SU-DHL-6 (cell line): ENCODE results near the gene EPSTI1.

Source experiments
- H2AFZ ChIP-seq: fragments of 200-600 bp; sonication (generic); 2 replicates; pipeline ENCODE4 v1.6.1; 2014; ENCODE audit warnings: low read depth, mild to moderate bottlenecking, moderate library complexity, mixed read lengths, antibody characterized with exemption, low read length; ENCODE audit not compliant: severe bottlenecking
- H3F3A ChIP-seq: fragments of 200-600 bp; shearing (Covaris generic); 2 replicates; pipeline ENCODE4 v1.6.0; 2016; ENCODE audit warnings: antibody characterized with exemption, mild to moderate bottlenecking; ENCODE audit not compliant: insufficient read depth
- H3K27ac ChIP-seq: fragments of 200-600 bp; sonication (generic); 2 replicates; pipeline ENCODE4 v1.5.1; 2016; ENCODE audit warnings: low read depth, mild to moderate bottlenecking, low read length, moderate library complexity, mixed read lengths
- H3K27me3 ChIP-seq: fragments of 200-600 bp; sonication (generic), shearing (Covaris generic); 2 replicates; pipeline ENCODE4 v1.6.0; 2014; ENCODE audit warnings: mild to moderate bottlenecking, low read length
- H3K36me3 ChIP-seq: fragments of 200-600 bp; sonication (generic); 2 replicates; pipeline ENCODE4 v1.6.1; 2014; ENCODE audit warnings: mild to moderate bottlenecking, low read length, mixed read lengths
- H3K4me2 ChIP-seq: fragments of 300-600, 200-600 bp; shearing (Covaris generic), sonication (generic); 2 replicates; pipeline ENCODE4 v1.6.0; 2014; ENCODE audit warnings: low read length, low read depth, mild to moderate bottlenecking; ENCODE audit not compliant: poor library complexity, severe bottlenecking
- H3K4me3 ChIP-seq: fragments of 200-600 bp; sonication (generic); 2 replicates; pipeline ENCODE4 v1.5.1; 2014; ENCODE audit warnings: antibody characterized with exemption, low read length, mild to moderate bottlenecking, mixed read lengths; ENCODE audit not compliant: insufficient read depth, poor library complexity, severe bottlenecking
- H3K79me2 ChIP-seq: fragments of 200-600 bp; sonication (generic); 2 replicates; pipeline ENCODE4 v1.6.1; 2014; ENCODE audit warnings: mild to moderate bottlenecking, low read length, moderate library complexity; ENCODE audit not compliant: insufficient read depth
- H3K9ac ChIP-seq: fragments of 200-600 bp; sonication (generic); 2 replicates; pipeline ENCODE4 v1.7.0; 2014; ENCODE audit warnings: mild to moderate bottlenecking, low read length
- H3K9me2 ChIP-seq: fragments of 200-600 bp; sonication (generic); replicated peaks from 2 replicates; pipeline ENCODE4 v1.6.1; 2014; ENCODE audit warnings: low read length; ENCODE audit not compliant: insufficient read depth
- H3K9me3 ChIP-seq: fragments of 200-600 bp; sonication (generic); 2 replicates; pipeline ENCODE4 v1.6.1; 2014; ENCODE audit warnings: low read length, mixed read lengths; ENCODE audit not compliant: insufficient read depth
- H4K20me1 ChIP-seq: fragments of 200-600 bp; sonication (generic); 2 replicates; pipeline ENCODE4 v1.6.1; 2014; ENCODE audit warnings: low read depth, mild to moderate bottlenecking, antibody characterized with exemption, low read length, moderate library complexity, mixed read lengths
- EZH2phosphoT487 ChIP-seq: fragments of 200-600 bp; sonication (generic), shearing (Covaris generic); conservative IDR thresholded peaks from 2 replicates; pipeline ENCODE4 v1.6.1; 2018; ENCODE audit warnings: mild to moderate bottlenecking, antibody characterized with exemption, low read length, moderate library complexity, mixed read lengths
- TF ChIP-seq, protein P1 (sequence below): fragments of 200-600 bp; sonication (generic); IDR thresholded peaks from one replicate; pipeline ENCODE4 v1.5.1; 2017; ENCODE audit warnings: antibody characterized with exemption, mild to moderate bottlenecking, low read length, moderate library complexity; ENCODE audit not compliant: insufficient read depth, poor library complexity, severe bottlenecking

Gene EPSTI1

DNA sequence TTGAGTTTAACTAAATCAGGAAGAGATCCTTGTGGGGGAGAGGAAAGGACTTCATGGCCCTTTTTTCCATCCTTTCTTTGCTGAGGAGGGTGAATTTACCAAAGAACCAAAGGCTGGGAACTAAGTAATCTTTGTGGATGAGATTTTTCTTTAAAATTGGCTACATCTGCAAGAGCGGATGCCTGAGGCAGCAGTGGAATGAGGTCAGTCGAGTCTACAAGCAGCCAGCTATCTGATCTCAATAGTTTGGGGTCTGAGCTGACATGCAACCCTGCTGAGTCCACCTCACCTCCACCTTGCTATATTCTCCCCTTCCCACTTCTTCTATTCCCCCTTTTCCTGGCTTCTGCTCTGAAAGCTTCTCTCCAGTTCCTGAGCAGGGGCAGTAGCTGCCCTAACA lies 27.8 kb upstream of the EPSTI1 start:
- no peak overlapping the region for H3K27ac ChIP-seq

DNA sequence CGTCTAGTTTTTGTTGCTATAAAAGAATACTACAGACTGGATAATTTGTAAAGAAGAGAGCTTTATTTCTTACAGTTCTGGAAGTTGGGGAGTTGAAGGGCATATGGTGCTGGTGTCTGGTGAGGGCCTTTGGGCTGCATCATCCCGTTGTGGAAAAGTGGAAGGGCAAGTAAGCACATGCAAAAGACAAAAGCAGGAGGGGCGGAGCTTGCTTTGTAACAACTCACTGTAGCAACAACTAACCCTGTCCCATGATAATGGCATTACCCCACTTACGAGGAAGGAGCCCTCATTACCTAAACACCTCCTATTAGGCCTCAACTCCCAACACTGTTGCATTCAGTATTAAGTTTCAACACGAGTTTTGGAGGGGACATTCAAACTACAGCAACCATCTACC lies 24.2 kb upstream of the EPSTI1 start:
- Histone ChIP-seq H3K36me3 (no peaks in the 10 kb centered on the region), H3K79me2 (no peaks in the 10 kb centered on the region), H3K9me2 (no peaks in the 10 kb centered on the region), H3K27me3 (no peaks in the 10 kb centered on the region), H3K9me3 (no peaks in the 10 kb centered on the region), H3F3A (no peaks in the 10 kb centered on the region), H3K9ac (no peak overlapping the region), H3K27ac (no peak overlapping the region), H3K4me2 (no peak overlapping the region), H4K20me1 (no peaks in the 10 kb centered on the region), H2AFZ (no peak overlapping the region), H3K4me3 (no peak overlapping the region)
- TF ChIP-seq, protein P1, sequence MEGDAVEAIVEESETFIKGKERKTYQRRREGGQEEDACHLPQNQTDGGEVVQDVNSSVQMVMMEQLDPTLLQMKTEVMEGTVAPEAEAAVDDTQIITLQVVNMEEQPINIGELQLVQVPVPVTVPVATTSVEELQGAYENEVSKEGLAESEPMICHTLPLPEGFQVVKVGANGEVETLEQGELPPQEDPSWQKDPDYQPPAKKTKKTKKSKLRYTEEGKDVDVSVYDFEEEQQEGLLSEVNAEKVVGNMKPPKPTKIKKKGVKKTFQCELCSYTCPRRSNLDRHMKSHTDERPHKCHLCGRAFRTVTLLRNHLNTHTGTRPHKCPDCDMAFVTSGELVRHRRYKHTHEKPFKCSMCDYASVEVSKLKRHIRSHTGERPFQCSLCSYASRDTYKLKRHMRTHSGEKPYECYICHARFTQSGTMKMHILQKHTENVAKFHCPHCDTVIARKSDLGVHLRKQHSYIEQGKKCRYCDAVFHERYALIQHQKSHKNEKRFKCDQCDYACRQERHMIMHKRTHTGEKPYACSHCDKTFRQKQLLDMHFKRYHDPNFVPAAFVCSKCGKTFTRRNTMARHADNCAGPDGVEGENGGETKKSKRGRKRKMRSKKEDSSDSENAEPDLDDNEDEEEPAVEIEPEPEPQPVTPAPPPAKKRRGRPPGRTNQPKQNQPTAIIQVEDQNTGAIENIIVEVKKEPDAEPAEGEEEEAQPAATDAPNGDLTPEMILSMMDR = no peak
- TF ChIP-seq EZH2phosphoT487 = no peak

More for the DNA sequence above, 27.8 kb upstream of the EPSTI1 start:
- Histone ChIP-seq H3K9me3 (no peaks in the 10 kb centered on the region), H3K4me2 (no peak overlapping the region), H3K9me2 (no peaks in the 10 kb centered on the region), H4K20me1 (no peaks in the 10 kb centered on the region), H3K79me2 (no peaks in the 10 kb centered on the region), H3F3A (no peaks in the 10 kb centered on the region), H3K36me3 (no peaks in the 10 kb centered on the region), H2AFZ (no peak overlapping the region), H3K9ac (no peak overlapping the region), H3K27me3 (no peaks in the 10 kb centered on the region), H3K4me3 (no peak overlapping the region)
- TF ChIP-seq EZH2phosphoT487 = no peak
- TF ChIP-seq, protein P1 = no peak

- TF ChIP-seq EZH2phosphoT487 = no peak
- TF ChIP-seq, protein P1 = no peak
- no peak overlapping the region for H3K4me2 ChIP-seq
- H3K9ac ChIP-seq = no peak overlapping the region
- H3K79me2 ChIP-seq = no peaks in the 10 kb centered on the region
- H2AFZ ChIP-seq = no peak overlapping the region
- no peak overlapping the region for H3K27ac ChIP-seq
- no peaks in the 10 kb centered on the region for H4K20me1 ChIP-seq
- H3K27me3 ChIP-seq = no peaks in the 10 kb centered on the region
- no peaks in the 10 kb centered on the region for H3K36me3 ChIP-seq
- no peak overlapping the region for H3K4me3 ChIP-seq
- H3F3A ChIP-seq = no peaks in the 10 kb centered on the region
- H3K9me3 ChIP-seq = no peaks in the 10 kb centered on the region
- no peaks in the 10 kb centered on the region for H3K9me2 ChIP-seq
Observed at GRCh38 chr13:43014162-43014561, 22.1 kb upstream of the EPSTI1 start.

DNA sequence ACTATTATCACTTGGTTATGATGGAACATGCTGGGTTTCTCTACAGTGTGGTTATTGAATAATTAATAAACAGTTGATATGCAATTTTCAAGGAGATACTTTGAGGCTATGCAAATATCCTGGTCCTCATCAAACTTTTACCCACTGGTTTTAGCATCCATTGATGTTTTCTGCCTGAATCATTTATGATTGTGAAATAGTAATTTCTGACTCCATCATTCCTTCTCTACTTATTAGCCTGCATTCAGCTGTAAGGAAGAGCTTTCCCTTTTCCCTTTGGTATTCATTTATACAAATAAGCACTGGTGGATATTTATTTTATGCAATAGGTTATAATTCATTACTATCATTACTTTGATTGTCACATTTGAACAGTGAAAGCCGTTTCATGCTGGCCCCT lies 17.5 kb upstream of the EPSTI1 start:
- Histone ChIP-seq H3K27ac (no peak overlapping the region), H3K36me3 (no peaks in the 10 kb centered on the region), H2AFZ (no peak overlapping the region), H3K79me2 (no peaks in the 10 kb centered on the region), H3K4me2 (no peak overlapping the region), H4K20me1 (no peaks in the 10 kb centered on the region), H3F3A (no peaks in the 10 kb centered on the region), H3K4me3 (no peak overlapping the region), H3K27me3 (no peaks in the 10 kb centered on the region), H3K9me2 (no peaks in the 10 kb centered on the region), H3K9ac (no peak overlapping the region), H3K9me3 (no peaks in the 10 kb centered on the region)
- TF ChIP-seq, protein P1 = no peak
- TF ChIP-seq EZH2phosphoT487 = no peak
